KG1 (cell line): ENCODE measurements around the gene KRTAP10-1.
"Not testable (repeated sequence)": the region's sequence is repeated elsewhere in the genome, so short reads cannot be mapped to it uniquely, and the experiment has no call there.

Experiments
- DNase-seq: peaks from one replicate; lab custom pipeline; 2025; lab: John Stamatoyannopoulos, UW

KRTAP10-1 gene

GRCh38 chr21:44514746-44515358 is 25.1 kb downstream of the KRTAP10-1 start:
- DNase-seq = no peak

GRCh38 chr21:44514218-44514520 is 25.8 kb downstream of the KRTAP10-1 start:
- DNase-seq = no peak

- no peak for DNase-seq
Measured at GRCh38 chr21:44513389-44514217, 26.4 kb downstream of the KRTAP10-1 start.

GRCh38 chr21:44512496-44513388 is 27.3 kb downstream of the KRTAP10-1 start:
- DNase-seq = no peak

- no peak for DNase-seq
Measured at GRCh38 chr21:44511938-44512275, 28.1 kb downstream of the KRTAP10-1 start.

GRCh38 chr21:44511219-44511937 is 28.6 kb downstream of the KRTAP10-1 start:
- DNase-seq = no peak

GRCh38 chr21:44510508-44511218 is 29.3 kb downstream of the KRTAP10-1 start:
- peak; percentile 36 for DNase-seq

GRCh38 chr21:44510109-44510507 is 29.9 kb downstream of the KRTAP10-1 start:
- no peak for DNase-seq

- DNase-seq = no peak
Measured at GRCh38 chr21:44509539-44509938, 30.5 kb downstream of the KRTAP10-1 start.

- DNase-seq = no peak
Measured at GRCh38 chr21:44508711-44509445, 31.1 kb downstream of the KRTAP10-1 start.

GRCh38 chr21:44508426-44508710 is 31.6 kb downstream of the KRTAP10-1 start:
- no peak for DNase-seq

GRCh38 chr21:44507673-44508425 is 32.1 kb downstream of the KRTAP10-1 start:
- DNase-seq = no peak

GRCh38 chr21:44506279-44507255 is 33.4 kb downstream of the KRTAP10-1 start:
- no peak for DNase-seq

- no peak for DNase-seq
Measured at GRCh38 chr21:44505673-44506278, 34.2 kb downstream of the KRTAP10-1 start.

- DNase-seq = peak; percentile 27
Measured at GRCh38 chr21:44503901-44504399, 36.0 kb downstream of the KRTAP10-1 start.

- not testable (repeated sequence) for DNase-seq
Measured at GRCh38 chr21:44503006-44503889, 36.7 kb downstream of the KRTAP10-1 start.
